Measurements from ENCODE around the gene C1QTNF6.
A peak's percentile ranks its signal among the peaks of the same experiment; 100 is the strongest.

Gene C1QTNF6

DNA sequence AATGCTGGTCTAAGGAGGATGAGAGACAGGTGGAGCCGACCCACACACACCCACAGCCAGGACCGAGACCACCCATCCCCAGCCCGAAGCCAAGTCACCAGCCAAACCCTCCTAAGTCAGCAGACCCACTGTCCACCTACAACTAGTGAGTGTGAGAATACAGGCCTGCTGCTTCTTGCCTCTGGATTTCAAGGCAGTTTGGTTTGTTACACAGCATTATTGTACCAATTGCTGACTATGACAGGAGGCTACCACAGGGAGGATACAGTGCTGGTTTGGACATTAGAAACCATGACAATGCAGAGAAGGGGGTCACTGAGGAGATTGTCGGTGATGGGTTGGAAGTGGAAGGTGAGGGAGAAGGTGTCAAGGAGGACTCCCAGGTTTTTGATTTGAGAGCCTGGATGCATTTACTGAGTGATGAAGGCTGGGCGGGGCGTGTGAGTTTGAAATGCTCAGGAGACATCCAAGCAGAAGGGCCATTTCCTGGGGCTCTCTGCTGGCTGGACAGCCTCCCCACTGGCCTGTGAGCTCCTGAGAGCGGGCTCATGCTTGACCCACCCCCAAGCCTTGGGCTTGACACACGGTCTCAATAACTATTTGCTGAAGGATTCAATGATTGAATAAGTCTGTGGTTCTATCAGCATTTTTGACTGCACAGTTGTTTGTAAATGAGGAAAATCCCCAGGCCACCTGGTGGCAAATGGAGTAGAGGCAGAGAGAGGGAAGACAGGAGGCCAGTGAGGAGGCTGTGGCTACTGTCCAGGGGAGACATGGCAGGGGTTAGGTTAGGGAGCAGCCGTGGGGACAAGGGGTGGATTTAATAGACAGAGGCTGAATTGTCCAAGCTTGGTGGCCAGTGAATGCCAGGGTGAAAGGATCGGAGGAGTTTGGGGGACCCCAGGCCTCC is 33.6 kb upstream of the C1QTNF6 start:
- no peak for TF ChIP-seq CTCF (IDR thresholded peaks at IDR 0.05; ENCODE audit: borderline replicate concordance, insufficient read depth, low read depth, low read length)
- no peak overlapping the region for H3K4me3 ChIP-seq (ENCODE audit: low read depth, low read length)

DNA sequence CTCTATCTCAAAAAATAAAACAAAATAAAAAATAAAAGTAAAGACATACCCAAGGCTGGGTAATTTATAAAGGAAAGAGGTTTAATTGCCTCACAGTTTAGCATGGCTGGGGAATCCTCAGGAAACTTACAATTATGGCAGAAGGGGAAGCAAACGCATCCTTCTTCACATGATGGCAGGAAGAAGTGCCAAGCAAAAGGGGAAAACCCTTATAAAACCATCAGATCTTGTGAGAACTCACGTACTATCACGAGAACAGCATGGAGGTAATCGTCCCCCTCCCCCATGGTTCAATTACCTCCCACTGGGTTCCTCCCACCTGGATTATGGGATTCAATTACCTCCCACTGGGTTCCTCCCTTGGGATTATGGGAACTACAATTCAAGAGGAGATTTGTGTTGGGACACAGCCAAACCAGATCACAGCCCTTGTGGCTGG is 32.5 kb upstream of the C1QTNF6 start:
- H3K4me3 ChIP-seq (ENCODE audit: low read depth, low read length) = no peak overlapping the region
- TF ChIP-seq CTCF (IDR thresholded peaks at IDR 0.05; ENCODE audit: borderline replicate concordance, insufficient read depth, low read depth, low read length) = no peak

DNA sequence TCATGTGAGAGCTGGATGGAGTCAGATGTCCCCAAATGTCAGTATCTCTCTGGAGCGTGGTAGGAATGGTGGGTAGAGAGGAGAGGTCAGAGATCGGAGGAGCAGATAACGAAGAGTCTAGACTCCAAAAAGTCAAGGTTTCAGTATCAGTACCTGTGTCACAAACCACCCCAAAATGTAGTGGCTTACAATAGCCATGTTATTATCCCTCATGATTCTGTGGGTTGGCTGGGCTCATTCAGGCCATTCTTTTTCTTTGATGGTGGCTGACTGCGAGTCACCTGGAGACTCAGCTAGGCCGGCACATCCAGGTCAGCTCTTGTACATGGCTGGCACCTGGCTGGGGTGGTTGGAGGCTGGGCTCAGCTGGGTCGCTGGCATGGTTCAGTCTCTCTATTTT is 31.5 kb upstream of the C1QTNF6 start:
- no peak for TF ChIP-seq CTCF (IDR thresholded peaks at IDR 0.05; ENCODE audit: borderline replicate concordance, insufficient read depth, low read depth, low read length)
- H3K4me3 ChIP-seq (ENCODE audit: low read depth, low read length) = peak overlapping the region; percentile 37

GRCh38 chr22:37218771-37219411 is 30.8 kb upstream of the C1QTNF6 start:
- peak overlapping the region; percentile 37 for H3K4me3 ChIP-seq (ENCODE audit: low read depth, low read length)
- TF ChIP-seq CTCF (IDR thresholded peaks at IDR 0.05; ENCODE audit: borderline replicate concordance, insufficient read depth, low read depth, low read length) = no peak

GRCh38 chr22:37218399-37218770 is 30.3 kb upstream of the C1QTNF6 start:
- no peak for TF ChIP-seq CTCF (IDR thresholded peaks at IDR 0.05; ENCODE audit: borderline replicate concordance, insufficient read depth, low read depth, low read length)

GRCh38 chr22:37215890-37216289 is 27.8 kb upstream of the C1QTNF6 start:
- no peak overlapping the region for H3K4me3 ChIP-seq (ENCODE audit: low read depth, low read length)
- no peak for TF ChIP-seq CTCF (IDR thresholded peaks at IDR 0.05; ENCODE audit: borderline replicate concordance, insufficient read depth, low read depth, low read length)

More at GRCh38 chr22:37218399-37218770, 30.3 kb upstream of the C1QTNF6 start:
- H3K4me3 ChIP-seq (ENCODE audit: low read depth, low read length) = no peak overlapping the region

GRCh38 chr22:37214731-37215030 is 26.6 kb upstream of the C1QTNF6 start:
- H3K4me3 ChIP-seq (ENCODE audit: low read depth, low read length) = no peak overlapping the region
- TF ChIP-seq CTCF (IDR thresholded peaks at IDR 0.05; ENCODE audit: borderline replicate concordance, insufficient read depth, low read depth, low read length) = no peak
